OCI-LY1 (cell line): ENCODE results near the gene EPHA8.

Experiments
- CTCF ChIP-seq: fragments of 200-600 bp; sonication (generic), shearing (Covaris generic); IDR thresholded peaks from 2 replicates; pipeline ENCODE4 v1.5.1; 2017; ENCODE audit warnings: mild to moderate bottlenecking, antibody characterized with exemption, low read length, moderate library complexity, mixed read lengths
- EZH2 ChIP-seq: fragments of 200-600 bp; sonication (generic), shearing (Covaris generic); IDR thresholded peaks from 2 replicates; pipeline ENCODE4 v1.8.0; 2017; ENCODE audit warnings: borderline replicate concordance, mixed run types, mild to moderate bottlenecking, antibody characterized with exemption, low read length, moderate library complexity, mixed read lengths

GRCh38 chr1:22633697-22634463 is 70.6 kb downstream of the EPHA8 start:
- TF ChIP-seq CTCF = no peak
- no peak for TF ChIP-seq EZH2
